ENCODE results near the gene EIF3A. TPM values are rescaled to one million over a fixed set of nuclear protein-coding genes. Genes with fewer than 3 reads are reported as not detected.

The EIF3A gene
- total and polyA plus RNA-seq, 2 of the 8 experiments (the other 6 are each of a cell fraction or from before 2014, with no cell fraction given) = 26.8 to 209 TPM

- H3K14ac ChIP-seq (ENCODE audit: insufficient read length) = peak overlapping the region; percentile 74
- no peaks in the 10 kb centered on the region for H3K9me3 ChIP-seq (ENCODE audit: insufficient read depth in 2 of 2, low read depth in 1 of 2, low read length in 1 of 2)
- H4K91ac ChIP-seq (replicated peaks; ENCODE audit: insufficient read length, low read length) = peak overlapping the region; percentile 66
- H2BK20ac ChIP-seq (ENCODE audit: low read length) = no peak overlapping the region
- H3K36me3 ChIP-seq (ENCODE audit: control insufficient read depth in 2 of 4, insufficient read depth in 4 of 4, low read length in 3 of 4) = peaks cover 3 to 22% (median 8%) of the 10 kb centered on the region in 4 experiments; a peak in 6 of 8 replicates
- H3K4me2 ChIP-seq (ENCODE audit: insufficient read depth in 1 of 2, low read depth in 2 of 2, low read length in 2 of 2) = peak overlapping the region; percentile 63 to 92
- no peak overlapping the region for H2BK15ac ChIP-seq (ENCODE audit: low read length)
- no peak overlapping the region for H2AK5ac ChIP-seq (ENCODE audit: low read depth, low read length)
- H2BK120ac ChIP-seq (replicated peaks; ENCODE audit: low read depth, low read length) = no peak overlapping the region
- no peak overlapping the region for H2AFZ ChIP-seq (ENCODE audit: low read length)
- WGBS, 2 experiments (ENCODE audit: extremely low coverage in 1 of 2, insufficient coverage in 1 of 2, insufficient read length in 1 of 2, insufficient replicate concordance in 2 of 2, low coverage in 1 of 2, low lambda C conversion rate in 2 of 2, missing lambda C conversion rate in 1 of 2) = 10% methylated on average over 12 of the region's 22 CpGs; no CpG with 5 or more reads in 1 of the 2 experiments
- H4K5ac ChIP-seq (ENCODE audit: insufficient read length, low read depth, low read length) = peak overlapping the region; percentile 42
- H3K4ac ChIP-seq (replicated peaks; ENCODE audit: insufficient read length, low read depth, low read length) = no peak overlapping the region
- H3K56ac ChIP-seq (replicated peaks; ENCODE audit: insufficient read length, low read depth, low read length) = no peak overlapping the region
- H3K79me2 ChIP-seq (ENCODE audit: control insufficient read depth in 1 of 2, insufficient read depth in 2 of 2, low read length in 2 of 2) = peaks cover 0 to 14% of the 10 kb centered on the region in 2 experiments; a peak in 2 of 4 replicates
- H3K4me3 ChIP-seq (ENCODE audit: extremely low read depth in 1 of 4, insufficient read depth in 2 of 4, low read depth in 3 of 4, low read length in 4 of 4) = peak overlapping the region; percentile 68 to 93 (median 88)
- 0 out of 2 replicates have a peak overlapping the region, but pooled peaks have one; percentile 60 for H2BK5ac ChIP-seq (ENCODE audit: low read depth, low read length)
- peak overlapping the region in 3 of 4 experiments; percentile 72 to 80 (median 76) for H3K9ac ChIP-seq (replicated peaks in 1 of 4; ENCODE audit: extremely low read depth in 1 of 4, low read depth in 3 of 4, low read length in 3 of 4)
- H3K18ac ChIP-seq (ENCODE audit: extremely low read depth, low read length) = no peak overlapping the region; the same call in 1 of the 2 replicates
- H3K23ac ChIP-seq (ENCODE audit: insufficient read length) = no peak overlapping the region
- H3K27ac ChIP-seq (ENCODE audit: low read depth, low read length) = no peak overlapping the region
- CTCF ChIA-PET (ENCODE audit: partially characterized antibody) = interaction anchor here (0.6 to 0.7 kb wide), 3 partner anchors 20 to 353 kb away, joined by 3 read pairs; no protein-coding TSS in a partner anchor
- H3K79me1 ChIP-seq (ENCODE audit: low read depth, low read length) = no peaks in the 10 kb centered on the region
- DNase-seq (ENCODE audit: low read depth in 1 of 2, low spot score in 2 of 2) (peak in 1 of 2 experiments; percentile 55), FAIRE-seq (no peak)
- H3K4me1 ChIP-seq (replicated peaks in 1 of 4; ENCODE audit: control insufficient read depth in 3 of 4, insufficient read depth in 4 of 4, low read length in 3 of 4) = peaks cover 0 to 3% (median 0%) of the 10 kb centered on the region in 4 experiments; a peak in 1 of 7 replicates
- H3K27me3 ChIP-seq (replicated peaks in 1 of 4; ENCODE audit: control insufficient read depth in 3 of 4, extremely low read depth in 1 of 4, insufficient read depth in 3 of 4, low read length in 3 of 4) = no peaks in the 10 kb centered on the region
- POLR2A ChIA-PET (ENCODE audit: partially characterized antibody) = interaction anchor here (0.7 to 2.4 kb wide), 10 partner anchors 9 to 75 kb away, joined by 3 to 23 read pairs (median 8); partner anchors contain the start of genes EIF3A and NANOS1
- peaks cover 6% of the 10 kb centered on the region; the same call in 1 of the 2 replicates for H3K23me2 ChIP-seq (ENCODE audit: low read depth, low read length)
- peak overlapping the region; percentile 75; the same call in 1 of the 2 replicates for H4K8ac ChIP-seq (ENCODE audit: extremely low read depth, insufficient read depth, low read length)
- H4K20me1 ChIP-seq (replicated peaks in 1 of 2; ENCODE audit: control insufficient read depth in 1 of 2, insufficient read depth in 2 of 2, low read length in 2 of 2) = peaks cover 0 to 2% of the 10 kb centered on the region in 2 experiments
- H2BK12ac ChIP-seq (ENCODE audit: low read depth, low read length) = no peak overlapping the region
- TF ChIP-seq, protein P1, sequence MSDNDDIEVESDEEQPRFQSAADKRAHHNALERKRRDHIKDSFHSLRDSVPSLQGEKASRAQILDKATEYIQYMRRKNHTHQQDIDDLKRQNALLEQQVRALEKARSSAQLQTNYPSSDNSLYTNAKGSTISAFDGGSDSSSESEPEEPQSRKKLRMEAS (IDR thresholded peaks at IDR 0.05) = no peak
- no peak for TF ChIP-seq SRF (IDR thresholded peaks at IDR 0.05; ENCODE audit: low read depth, low read length)
- TF ChIP-seq RNF2 (IDR thresholded peaks at IDR 0.05; ENCODE audit: borderline replicate concordance, low read depth, low read length, missing control alignments, poor library complexity, severe bottlenecking) = no peak
- no peak for TF ChIP-seq SP2 (IDR thresholded peaks at IDR 0.05; ENCODE audit: low read length)
- TF ChIP-seq SAP30 (IDR thresholded peaks at IDR 0.05; ENCODE audit: insufficient read depth, insufficient replicate concordance, low read length) = no peak
- peak in 1 of 2 experiments; percentile 7; a peak in 1 of 4 replicates for TF ChIP-seq SIN3A (conservative IDR thresholded peaks at IDR 0.05 in 1 of 2, IDR thresholded peaks at IDR 0.05 in 1 of 2; ENCODE audit: low read depth in 1 of 2, low read length in 2 of 2)
- peak; percentile 30; the same call in 1 of the 2 replicates for TF ChIP-seq USF2 (IDR thresholded peaks at IDR 0.05; ENCODE audit: low read length)
- TF ChIP-seq SIX5 (IDR thresholded peaks at IDR 0.05; ENCODE audit: low read depth, low read length) = no peak
These were observed 24.0 kb upstream of the EIF3A start for GRCh38 chr10:119104654-119105015.
